Endothelial cell of umbilical vein (primary cell): Measurements from ENCODE around the gene DOCK1. TPM values are rescaled to one million over a fixed set of nuclear protein-coding genes. Genes with fewer than 3 reads are reported as not detected.

Source experiments
- BruUV-seq: library from RNA; stranded (reverse); fragments of 400-500 nt; replicated peaks from 2 replicates; lab custom pipeline; 2021; lab: Mats Ljungman, UMichigan
- CTCF ChIA-PET: fragments of 300-600, 350-600 bp; sonication (Branson Sonifier 250); formaldehyde crosslinking; loops from one replicate; lab custom pipeline; 2021; ENCODE audit warnings: antibody characterized with exemption, inconsistent platforms; lab: Charles Lee
- POLR2A ChIA-PET: fragments of 300-600, 350-600 bp; sonication (Branson Sonifier 250); formaldehyde crosslinking; loops from one replicate; lab custom pipeline; 2021; ENCODE audit warnings: antibody characterized with exemption, inconsistent platforms; lab: Charles Lee
- DNase-seq: peaks from one replicate; pipeline ENCODE4 v3.0.0-alpha.2; 2011; ENCODE audit warnings: low read depth, low spot score
- FAIRE-seq: peaks from 2 replicates; lab custom pipeline; 2011; peaks lifted over from hg19 to GRCh38; lab: Jason Lieb, UNC
- H2AFZ ChIP-seq: 2 replicates; pipeline ENCODE4 v1.6.0; 2012; ENCODE audit warnings: low read depth, low read length, control low read depth, inconsistent platforms
- H3K27ac ChIP-seq: 2 replicates; pipeline ENCODE4 v1.5.1; 2011; ENCODE audit warnings: low read depth, mild to moderate bottlenecking, control low read depth, low read length, moderate library complexity; ENCODE audit not compliant: insufficient read depth
- H3K27me3 ChIP-seq, 2 experiments: 2 replicates each; pipeline versions ENCODE4 v1.6.0 to v1.6.1; 2011; ENCODE audit warnings: low read length in 2 of 2, mixed read lengths in 1 of 2; ENCODE audit not compliant: control insufficient read depth in 2 of 2, insufficient read depth in 2 of 2
- H3K36me3 ChIP-seq, 2 experiments: 2 replicates in 1 of 2; 3 replicates in 1 of 2; pipeline ENCODE4 v1.5.1; 2011; ENCODE audit warnings: low read length in 2 of 2, mild to moderate bottlenecking in 1 of 2, moderate library complexity in 1 of 2; ENCODE audit not compliant: control insufficient read depth in 2 of 2, insufficient read depth in 2 of 2; ENCODE audit errors: extremely low read depth in 1 of 2
- H3K4me1 ChIP-seq: 3 replicates; pipeline ENCODE4 v1.5.1; 2011; ENCODE audit warnings: mild to moderate bottlenecking, low read length; ENCODE audit not compliant: control insufficient read depth, insufficient read depth; ENCODE audit errors: extremely low read depth
- H3K4me2 ChIP-seq: 2 replicates; pipeline ENCODE4 v1.6.1; 2011; ENCODE audit warnings: low read length, control low read depth, mixed read lengths; ENCODE audit not compliant: insufficient read depth
- H3K4me3 ChIP-seq, 3 experiments: fragments of 200-600 bp in 1 of 3; sonication (generic), shearing (Covaris generic) in 1 of 3; replicated peaks in 1 of 3; 2 replicates each; pipeline ENCODE4 v1.5.1; 2011 to 2016; ENCODE audit warnings: control low read depth in 3 of 3, low read length in 3 of 3, mild to moderate bottlenecking in 2 of 3, inconsistent platforms in 1 of 3, low read depth in 1 of 3, moderate library complexity in 1 of 3; ENCODE audit not compliant: insufficient read depth in 1 of 3
- H3K79me2 ChIP-seq: 2 replicates; pipeline ENCODE4 v1.6.0; 2012; ENCODE audit warnings: low read length, inconsistent platforms; ENCODE audit not compliant: control insufficient read depth, insufficient read depth
- H3K9ac ChIP-seq: replicated peaks from 2 replicates; pipeline ENCODE3; 2011; ENCODE audit warnings: low read length, control low read depth; ENCODE audit not compliant: insufficient read depth; ENCODE audit errors: extremely low read depth
- H3K9me1 ChIP-seq: replicated peaks from 3 replicates; pipeline ENCODE4 v1.6.0; 2011; ENCODE audit warnings: mild to moderate bottlenecking, low read length; ENCODE audit not compliant: control insufficient read depth, insufficient read depth; ENCODE audit errors: extremely low read depth
- H3K9me3 ChIP-seq: replicated peaks from 2 replicates; pipeline ENCODE4 v1.5.1; 2012; ENCODE audit warnings: low read length, inconsistent platforms; ENCODE audit not compliant: control insufficient read depth, insufficient read depth
- H4K20me1 ChIP-seq: replicated peaks from 2 replicates; pipeline ENCODE3; 2011; ENCODE audit warnings: mild to moderate bottlenecking, low read length; ENCODE audit not compliant: control insufficient read depth, insufficient read depth; ENCODE audit errors: extremely low read depth
- EZH2 ChIP-seq: IDR thresholded peaks from 2 replicates; pipeline ENCODE4 v1.6.1; 2012; ENCODE audit warnings: borderline replicate concordance, low read depth, mild to moderate bottlenecking, moderate library complexity, low read length, inconsistent platforms; ENCODE audit not compliant: severe bottlenecking
- FOS ChIP-seq: IDR thresholded peaks from 2 replicates; pipeline ENCODE4 v1.6.1; 2011; ENCODE audit warnings: mild to moderate bottlenecking, low read length, moderate library complexity, borderline replicate concordance; ENCODE audit not compliant: insufficient read depth
- GATA2 ChIP-seq: IDR thresholded peaks from 2 replicates; pipeline ENCODE4 v1.7.0; 2011; ENCODE audit warnings: low read depth, mild to moderate bottlenecking, moderate library complexity, mixed read lengths, low read length; ENCODE audit not compliant: insufficient read length, insufficient read depth
- JUN ChIP-seq: IDR thresholded peaks from 2 replicates; pipeline ENCODE4 v1.6.1; 2011; ENCODE audit warnings: borderline replicate concordance, low read depth; ENCODE audit not compliant: insufficient read length, insufficient read depth
- MAX ChIP-seq: IDR thresholded peaks from 2 replicates; pipeline ENCODE4 v1.6.1; 2011; ENCODE audit not compliant: insufficient read depth, insufficient read length
- MYC ChIP-seq: IDR thresholded peaks from one replicate; pipeline ENCODE4 v1.6.1; 2011; ENCODE audit warnings: mild to moderate bottlenecking, low read depth, low read length
- POLR2A ChIP-seq: IDR thresholded peaks from 2 replicates; pipeline ENCODE4 v1.6.1; 2012; ENCODE audit warnings: low read depth, mild to moderate bottlenecking, control low read depth, low read length
- POLR2AphosphoS5 ChIP-seq: IDR thresholded peaks from 2 replicates; pipeline ENCODE4 v1.6.1; 2012; ENCODE audit warnings: low read depth, mild to moderate bottlenecking, control low read depth, low read length, moderate library complexity; ENCODE audit not compliant: insufficient read depth
- dilution Hi-C: fragments of 300-500 bp; cut with MboI; formaldehyde crosslinking; loops from one replicate; pipeline ENCODE4 v1.15.0; 2019; ENCODE audit warnings: low sequenced_read_pairs; ENCODE audit not compliant: extremely low pct_ligation_motif_present
- intact Hi-C: fragments of 100-400 bp; cut with micrococcal nuclease; formaldehyde crosslinking; loops from one replicate; pipeline ENCODE4 v1.10.0; 2022
- polyA plus RNA-seq, 4 experiments: library from polyadenylated mRNA; depleted of rRNA in 3 of 4; stranded (reverse) in 3 of 4; unstranded in 1 of 4; fragments of >200 nt; gene quantifications; 2 replicates each; pipeline versions ENCODE4 v1.2.1 to v1.2.3, GENCODE V29; 2011 to 2012; ENCODE audit warnings: missing spikeins in 1 of 4
- total RNA-seq: library from RNA; stranded (reverse); gene quantifications from 2 replicates; pipeline ENCODE4 v1.2.3, GENCODE V29; 2021
- TF ChIP-seq, protein P1 (sequence below), 2 donors: IDR thresholded peaks; 1 replicate in 1 of 2; 2 replicates in 1 of 2; pipeline ENCODE4 v1.5.1; 2011; ENCODE audit warnings: low read length in 2 of 2, mild to moderate bottlenecking in 2 of 2, moderate library complexity in 2 of 2, control low read depth in 1 of 2, inconsistent platforms in 1 of 2, low read depth in 1 of 2; ENCODE audit not compliant: insufficient read depth in 1 of 2; ENCODE audit errors: extremely low read depth in 1 of 2

The DOCK1 gene
- total and polyA plus RNA-seq, 2 donors (not counting 3 experiments of a cell fraction or from before 2014, with no cell fraction given): 22.5 to 83.1 TPM

DNA sequence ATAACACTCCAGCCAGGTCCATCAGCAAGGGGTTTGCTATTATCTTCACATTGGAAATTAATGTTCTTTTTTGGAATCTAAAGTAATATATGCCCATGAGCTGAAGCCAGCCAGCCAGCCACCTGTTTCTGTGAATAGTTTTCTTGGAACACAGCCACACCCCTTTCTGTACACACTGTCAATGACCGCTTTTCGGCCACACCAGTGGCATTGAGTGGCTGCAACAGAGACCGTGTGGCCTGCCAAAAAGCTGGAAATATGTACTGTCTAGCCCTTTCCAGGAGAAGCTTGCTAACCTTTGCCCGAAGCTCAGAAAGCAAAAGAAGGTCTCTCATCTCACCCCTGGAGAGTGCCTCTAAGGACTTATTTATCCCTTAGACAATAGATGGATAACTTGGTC, 545.4 kb downstream of the DOCK1 start:
- no peak overlapping the region for H3K4me3 ChIP-seq
- no peaks in the 10 kb centered on the region for H3K9me3 ChIP-seq
- ChIA-PET POLR2A (no interaction called here), CTCF (no interaction called here)
- H3K4me2 ChIP-seq: no peak overlapping the region
- TF ChIP-seq GATA2: no peak
- no peak for TF ChIP-seq MYC
- TF ChIP-seq JUN: no peak
- no peak for TF ChIP-seq FOS
- TF ChIP-seq EZH2: no peak
- TF ChIP-seq POLR2A: no peak
- no peak for TF ChIP-seq POLR2AphosphoS5
- TF ChIP-seq MAX: no peak
- no peaks in the 10 kb centered on the region for H3K27me3 ChIP-seq
- dilution Hi-C loops: no loop called here
- no TSS peak for BruUV-seq
- H3K27ac ChIP-seq: no peak overlapping the region
- H3K36me3 ChIP-seq: peaks cover 5 to 7% of the 10 kb centered on the region in 2 experiments
- no peak overlapping the region for H3K9ac ChIP-seq
- H2AFZ ChIP-seq: no peak overlapping the region
- DNase-seq (no peak), FAIRE-seq (no peak)
- no peaks in the 10 kb centered on the region for H3K9me1 ChIP-seq
- H3K79me2 ChIP-seq: no peaks in the 10 kb centered on the region
- no peaks in the 10 kb centered on the region for H3K4me1 ChIP-seq
- intact Hi-C loops: no loop called here
- H4K20me1 ChIP-seq: no peaks in the 10 kb centered on the region

- ChIA-PET CTCF (no interaction called here), POLR2A (no interaction called here)
- Histone ChIP-seq H3K9me1 (no peaks in the 10 kb centered on the region), H3K4me1 (no peaks in the 10 kb centered on the region), H3K4me3 (no peak overlapping the region), H3K79me2 (no peaks in the 10 kb centered on the region), H3K36me3 (peaks cover 5 to 7% of the 10 kb centered on the region in 2 experiments), H3K27me3 (no peaks in the 10 kb centered on the region), H2AFZ (no peak overlapping the region), H4K20me1 (no peaks in the 10 kb centered on the region), H3K9ac (no peak overlapping the region), H3K9me3 (no peaks in the 10 kb centered on the region), H3K27ac (no peak overlapping the region), H3K4me2 (no peak overlapping the region)
- no TSS peak for BruUV-seq
- TF ChIP-seq POLR2A (no peak), JUN (no peak), EZH2 (no peak), MAX (no peak), MYC (no peak), FOS (no peak), GATA2 (no peak), POLR2AphosphoS5 (no peak)
- TF ChIP-seq, protein P1, sequence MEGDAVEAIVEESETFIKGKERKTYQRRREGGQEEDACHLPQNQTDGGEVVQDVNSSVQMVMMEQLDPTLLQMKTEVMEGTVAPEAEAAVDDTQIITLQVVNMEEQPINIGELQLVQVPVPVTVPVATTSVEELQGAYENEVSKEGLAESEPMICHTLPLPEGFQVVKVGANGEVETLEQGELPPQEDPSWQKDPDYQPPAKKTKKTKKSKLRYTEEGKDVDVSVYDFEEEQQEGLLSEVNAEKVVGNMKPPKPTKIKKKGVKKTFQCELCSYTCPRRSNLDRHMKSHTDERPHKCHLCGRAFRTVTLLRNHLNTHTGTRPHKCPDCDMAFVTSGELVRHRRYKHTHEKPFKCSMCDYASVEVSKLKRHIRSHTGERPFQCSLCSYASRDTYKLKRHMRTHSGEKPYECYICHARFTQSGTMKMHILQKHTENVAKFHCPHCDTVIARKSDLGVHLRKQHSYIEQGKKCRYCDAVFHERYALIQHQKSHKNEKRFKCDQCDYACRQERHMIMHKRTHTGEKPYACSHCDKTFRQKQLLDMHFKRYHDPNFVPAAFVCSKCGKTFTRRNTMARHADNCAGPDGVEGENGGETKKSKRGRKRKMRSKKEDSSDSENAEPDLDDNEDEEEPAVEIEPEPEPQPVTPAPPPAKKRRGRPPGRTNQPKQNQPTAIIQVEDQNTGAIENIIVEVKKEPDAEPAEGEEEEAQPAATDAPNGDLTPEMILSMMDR (IDR thresholded peaks at IDR 0.05; ENCODE audit: extremely low read depth in 1 of 2, insufficient read depth in 1 of 2, low read depth in 1 of 2, low read length in 2 of 2): no peak
- FAIRE-seq (no peak), DNase-seq (no peak)
- dilution Hi-C loops: no loop called here
- intact Hi-C loops: no loop called here
Measured at GRCh38 chr10:127451628-127452027, 546.4 kb downstream of the DOCK1 start.
